Measurements from ENCODE around the gene CD3D.
"Not testable (repeated sequence)": the region's sequence is repeated elsewhere in the genome, so short reads cannot be mapped to it uniquely, and the experiment has no call there.

CD3D gene

GRCh38 chr11:118339281-118339961 is 3.1 kb downstream of the CD3D start:
- FAIRE-seq (no peak), DNase-seq (ENCODE audit: insufficient read length, low spot score) (no peak)

- DNase-seq (ENCODE audit: insufficient read length, low spot score) (no peak), FAIRE-seq (no peak)
Observed at GRCh38 chr11:118338637-118339061, 3.9 kb downstream of the CD3D start.

- peak; percentile 8 for FAIRE-seq
- no peak for DNase-seq (ENCODE audit: insufficient read length, low spot score)
Observed at GRCh38 chr11:118334745-118335144, 7.8 kb downstream of the CD3D start.

- FAIRE-seq (no peak), DNase-seq (ENCODE audit: insufficient read length, low spot score) (no peak)
Observed at GRCh38 chr11:118328745-118329144, 13.8 kb downstream of the CD3D start.

- DNase-seq (ENCODE audit: insufficient read length, low spot score) (no peak), FAIRE-seq (no peak)
Observed at GRCh38 chr11:118325283-118325682, 17.2 kb downstream of the CD3D start.

- no peak for FAIRE-seq
- DNase-seq (ENCODE audit: insufficient read length, low spot score): no peak
Observed at GRCh38 chr11:118322721-118323120, 19.8 kb downstream of the CD3D start.

- DNase-seq (ENCODE audit: insufficient read length, low spot score) (no peak), FAIRE-seq (peak; percentile 71)
Observed at GRCh38 chr11:118321386-118322082, 21.0 kb downstream of the CD3D start.

- FAIRE-seq: no peak
Observed at GRCh38 chr11:118320515-118320914, 22.0 kb downstream of the CD3D start.

GRCh38 chr11:118319337-118319707 is 23.2 kb downstream of the CD3D start:
- DNase-seq (ENCODE audit: insufficient read length, low spot score): no peak
- no peak for FAIRE-seq

More at GRCh38 chr11:118320515-118320914, 22.0 kb downstream of the CD3D start:
- DNase-seq (ENCODE audit: insufficient read length, low spot score): no peak

GRCh38 chr11:118318581-118319336 is 23.7 kb downstream of the CD3D start:
- FAIRE-seq: no peak
- DNase-seq (ENCODE audit: insufficient read length, low spot score): no peak

- DNase-seq (ENCODE audit: insufficient read length, low spot score) (no peak), FAIRE-seq (no peak)
Observed at GRCh38 chr11:118318124-118318523, 24.4 kb downstream of the CD3D start.

- FAIRE-seq: peak; percentile 11
- DNase-seq (ENCODE audit: insufficient read length, low spot score): no peak
Observed at GRCh38 chr11:118314988-118315411, 27.5 kb downstream of the CD3D start.

- FAIRE-seq: no peak
Observed at GRCh38 chr11:118313242-118313641, 29.3 kb downstream of the CD3D start.

GRCh38 chr11:118312328-118312727 is 30.2 kb downstream of the CD3D start:
- DNase-seq (ENCODE audit: insufficient read length, low spot score) (no peak), FAIRE-seq (no peak)

More at GRCh38 chr11:118313242-118313641, 29.3 kb downstream of the CD3D start:
- DNase-seq (ENCODE audit: insufficient read length, low spot score): no peak

- no peak for DNase-seq (ENCODE audit: insufficient read length, low spot score)
- FAIRE-seq: no peak
Observed at GRCh38 chr11:118311518-118311917, 31.0 kb downstream of the CD3D start.

GRCh38 chr11:118310781-118311485 is 31.6 kb downstream of the CD3D start:
- FAIRE-seq (no peak), DNase-seq (ENCODE audit: insufficient read length, low spot score) (no peak)

- no peak for FAIRE-seq
- no peak for DNase-seq (ENCODE audit: insufficient read length, low spot score)
Observed at GRCh38 chr11:118310271-118310670, 32.2 kb downstream of the CD3D start.

- FAIRE-seq; DNase-seq (ENCODE audit: insufficient read length, low spot score): not testable (repeated sequence)
Observed at GRCh38 chr11:118308995-118309528, 33.4 kb downstream of the CD3D start.

GRCh38 chr11:118306556-118306955 is 35.9 kb downstream of the CD3D start:
- no peak for DNase-seq (ENCODE audit: insufficient read length, low spot score)

GRCh38 chr11:118305726-118306125 is 36.8 kb downstream of the CD3D start:
- DNase-seq (ENCODE audit: insufficient read length, low spot score) (no peak), FAIRE-seq (peak; percentile 52)

More at GRCh38 chr11:118306556-118306955, 35.9 kb downstream of the CD3D start:
- no peak for FAIRE-seq

Data from GM19239 (cell line).